ENCODE results near the gene CPEB2.

Gene CPEB2

GRCh38 chr4:15031993-15032675 is 29.9 kb downstream of the CPEB2 start:
- H3K27ac ChIP-seq (ENCODE audit: insufficient read depth in 1 of 2, low read depth in 1 of 2, low read length in 2 of 2, poor library complexity in 1 of 2, severe bottlenecking in 2 of 2) = no peak overlapping the region
- ChIA-PET POLR2A (no interaction called here), CTCF (no interaction called here)
- H3K27me3 ChIP-seq (replicated peaks in 2 of 5; ENCODE audit: control insufficient read depth in 4 of 5, insufficient read depth in 5 of 5, low read length in 4 of 5) = no peaks in the 10 kb centered on the region
- no peaks in the 10 kb centered on the region for H3K9me3 ChIP-seq (ENCODE audit: control extremely low read depth in 1 of 5, control insufficient read depth in 4 of 5, insufficient read depth in 2 of 5, low read depth in 1 of 5, low read length in 4 of 5)
- no peak overlapping the region for H3K4me3 ChIP-seq (ENCODE audit: control insufficient read depth in 1 of 7, extremely low read depth in 1 of 7, insufficient read depth in 4 of 7, low read depth in 2 of 7, low read length in 6 of 7)
- H3K4me1 ChIP-seq (ENCODE audit: control extremely low read depth in 1 of 4, control insufficient read depth in 4 of 4, insufficient read depth in 4 of 4, low read length in 3 of 4) = no peaks in the 10 kb centered on the region
- WGBS (ENCODE audit: insufficient coverage) = 100% methylated on average over 1 of the region's 2 CpGs
- no peak for DNase-seq
- peaks cover 0 to 16% (median 4%) of the 10 kb centered on the region in 4 experiments for H3K36me3 ChIP-seq (ENCODE audit: control insufficient read depth in 4 of 4, insufficient read depth in 4 of 4, low read length in 3 of 4)

GRCh38 chr4:15034071-15034764 is 31.9 kb downstream of the CPEB2 start:
- no peak overlapping the region for H3K4me3 ChIP-seq (ENCODE audit: control insufficient read depth in 1 of 7, extremely low read depth in 1 of 7, insufficient read depth in 4 of 7, low read depth in 2 of 7, low read length in 6 of 7)
- ChIA-PET CTCF (no interaction called here), POLR2A (no interaction called here)
- peaks cover 0 to 15% (median 4%) of the 10 kb centered on the region in 4 experiments for H3K36me3 ChIP-seq (ENCODE audit: control insufficient read depth in 4 of 4, insufficient read depth in 4 of 4, low read length in 3 of 4)
- whole genome bisulfite sequencing (ENCODE audit: insufficient coverage) = 100% methylated on average over 4 of the region's 6 CpGs
- no peaks in the 10 kb centered on the region for H3K4me1 ChIP-seq (ENCODE audit: control extremely low read depth in 1 of 4, control insufficient read depth in 4 of 4, insufficient read depth in 4 of 4, low read length in 3 of 4)
- no peaks in the 10 kb centered on the region for H3K27me3 ChIP-seq (replicated peaks in 2 of 5; ENCODE audit: control insufficient read depth in 4 of 5, insufficient read depth in 5 of 5, low read length in 4 of 5)
- no peak for DNase-seq
- H3K9me3 ChIP-seq (ENCODE audit: control extremely low read depth in 1 of 5, control insufficient read depth in 4 of 5, insufficient read depth in 2 of 5, low read depth in 1 of 5, low read length in 4 of 5) = no peaks in the 10 kb centered on the region
- no peak overlapping the region for H3K27ac ChIP-seq (ENCODE audit: insufficient read depth in 1 of 2, low read depth in 1 of 2, low read length in 2 of 2, poor library complexity in 1 of 2, severe bottlenecking in 2 of 2)

- CTCF ChIA-PET = no interaction called here
- H3K27ac ChIP-seq (ENCODE audit: insufficient read depth in 1 of 2, low read depth in 1 of 2, low read length in 2 of 2, poor library complexity in 1 of 2, severe bottlenecking in 2 of 2) = no peak overlapping the region
- H3K27me3 ChIP-seq (replicated peaks in 2 of 5; ENCODE audit: control insufficient read depth in 4 of 5, insufficient read depth in 5 of 5, low read length in 4 of 5) = no peaks in the 10 kb centered on the region
- no peak overlapping the region for H3K4me3 ChIP-seq (ENCODE audit: control insufficient read depth in 1 of 7, extremely low read depth in 1 of 7, insufficient read depth in 4 of 7, low read depth in 2 of 7, low read length in 6 of 7)
- peaks cover 0 to 15% (median 4%) of the 10 kb centered on the region in 4 experiments for H3K36me3 ChIP-seq (ENCODE audit: control insufficient read depth in 4 of 4, insufficient read depth in 4 of 4, low read length in 3 of 4)
- DNase-seq = no peak
- H3K4me1 ChIP-seq (ENCODE audit: control extremely low read depth in 1 of 4, control insufficient read depth in 4 of 4, insufficient read depth in 4 of 4, low read length in 3 of 4) = no peaks in the 10 kb centered on the region
- no peaks in the 10 kb centered on the region for H3K9me3 ChIP-seq (ENCODE audit: control extremely low read depth in 1 of 5, control insufficient read depth in 4 of 5, insufficient read depth in 2 of 5, low read depth in 1 of 5, low read length in 4 of 5)
- POLR2A ChIA-PET = no interaction called here
Observed at GRCh38 chr4:15035159-15035558, 32.9 kb downstream of the CPEB2 start.

GRCh38 chr4:15037923-15038541 is 35.8 kb downstream of the CPEB2 start:
- Histone ChIP-seq H3K4me1 (ENCODE audit: control extremely low read depth in 1 of 4, control insufficient read depth in 4 of 4, insufficient read depth in 4 of 4, low read length in 3 of 4) (no peaks in the 10 kb centered on the region), H3K36me3 (ENCODE audit: control insufficient read depth in 4 of 4, insufficient read depth in 4 of 4, low read length in 3 of 4) (peaks cover 0 to 15% (median 5%) of the 10 kb centered on the region in 4 experiments), H3K27ac (ENCODE audit: insufficient read depth in 1 of 2, low read depth in 1 of 2, low read length in 2 of 2, poor library complexity in 1 of 2, severe bottlenecking in 2 of 2) (no peak overlapping the region), H3K4me3 (ENCODE audit: control insufficient read depth in 1 of 7, extremely low read depth in 1 of 7, insufficient read depth in 4 of 7, low read depth in 2 of 7, low read length in 6 of 7) (no peak overlapping the region), H3K27me3 (replicated peaks in 2 of 5; ENCODE audit: control insufficient read depth in 4 of 5, insufficient read depth in 5 of 5, low read length in 4 of 5) (no peaks in the 10 kb centered on the region), H3K9me3 (ENCODE audit: control extremely low read depth in 1 of 5, control insufficient read depth in 4 of 5, insufficient read depth in 2 of 5, low read depth in 1 of 5, low read length in 4 of 5) (no peaks in the 10 kb centered on the region)
- ChIA-PET CTCF (no interaction called here), POLR2A (no interaction called here)
- DNase-seq = no peak

GRCh38 chr4:15040916-15041463 is 38.7 kb downstream of the CPEB2 start:
- 100% methylated on average over 1 of the region's 3 CpGs for WGBS (ENCODE audit: insufficient coverage)
- Histone ChIP-seq H3K4me1 (ENCODE audit: control extremely low read depth in 1 of 4, control insufficient read depth in 4 of 4, insufficient read depth in 4 of 4, low read length in 3 of 4) (no peaks in the 10 kb centered on the region), H3K9me3 (ENCODE audit: control extremely low read depth in 1 of 5, control insufficient read depth in 4 of 5, insufficient read depth in 2 of 5, low read depth in 1 of 5, low read length in 4 of 5) (no peaks in the 10 kb centered on the region), H3K4me3 (ENCODE audit: control insufficient read depth in 1 of 7, extremely low read depth in 1 of 7, insufficient read depth in 4 of 7, low read depth in 2 of 7, low read length in 6 of 7) (no peak overlapping the region), H3K27me3 (replicated peaks in 2 of 5; ENCODE audit: control insufficient read depth in 4 of 5, insufficient read depth in 5 of 5, low read length in 4 of 5) (no peaks in the 10 kb centered on the region), H3K27ac (ENCODE audit: insufficient read depth in 1 of 2, low read depth in 1 of 2, low read length in 2 of 2, poor library complexity in 1 of 2, severe bottlenecking in 2 of 2) (no peak overlapping the region), H3K36me3 (ENCODE audit: control insufficient read depth in 4 of 4, insufficient read depth in 4 of 4, low read length in 3 of 4) (peaks cover 0 to 3% (median 0%) of the 10 kb centered on the region in 4 experiments)
- ChIA-PET POLR2A (no interaction called here), CTCF (no interaction called here)
- no peak for DNase-seq

- Histone ChIP-seq H3K4me3 (ENCODE audit: control insufficient read depth in 1 of 7, extremely low read depth in 1 of 7, insufficient read depth in 4 of 7, low read depth in 2 of 7, low read length in 6 of 7) (no peak overlapping the region), H3K36me3 (ENCODE audit: control insufficient read depth in 4 of 4, insufficient read depth in 4 of 4, low read length in 3 of 4) (peaks cover 0 to 5% (median 0%) of the 10 kb centered on the region in 4 experiments), H3K9me3 (ENCODE audit: control extremely low read depth in 1 of 5, control insufficient read depth in 4 of 5, insufficient read depth in 2 of 5, low read depth in 1 of 5, low read length in 4 of 5) (no peaks in the 10 kb centered on the region), H3K27ac (ENCODE audit: insufficient read depth in 1 of 2, low read depth in 1 of 2, low read length in 2 of 2, poor library complexity in 1 of 2, severe bottlenecking in 2 of 2) (no peak overlapping the region), H3K4me1 (ENCODE audit: control extremely low read depth in 1 of 4, control insufficient read depth in 4 of 4, insufficient read depth in 4 of 4, low read length in 3 of 4) (no peaks in the 10 kb centered on the region), H3K27me3 (replicated peaks in 2 of 5; ENCODE audit: control insufficient read depth in 4 of 5, insufficient read depth in 5 of 5, low read length in 4 of 5) (no peaks in the 10 kb centered on the region)
- no peak for DNase-seq
- 100% methylated on average over 1 of the region's 4 CpGs for WGBS (ENCODE audit: insufficient coverage)
- ChIA-PET CTCF (interaction anchor here (1.2 kb wide), 1 partner anchor 15 kb away, joined by 3 read pairs; no protein-coding TSS in a partner anchor), POLR2A (no interaction called here)
Observed at GRCh38 chr4:15042529-15043167, 40.4 kb downstream of the CPEB2 start.
